H1 (cell line): ENCODE data around the gene SLC7A6OS. TPM values are rescaled to one million over a fixed set of nuclear protein-coding genes. Genes with fewer than 3 reads are reported as not detected.

Experiments
- CTCF ChIA-PET: fragments of 300-600 bp; sonication (Branson Sonifier 250); formaldehyde crosslinking; loops from one replicate; lab custom pipeline; 2021; ENCODE audit not compliant: partially characterized antibody; lab: Charles Lee
- POLR2A ChIA-PET: fragments of 300-600 bp; sonication (Branson Sonifier 250); formaldehyde crosslinking; loops from one replicate; lab custom pipeline; 2021; ENCODE audit warnings: inconsistent platforms; ENCODE audit not compliant: partially characterized antibody; lab: Charles Lee
- DNase-seq, 2 experiments: peaks; one replicate each; pipeline versions ENCODE4 v3.0.0 to v3.0.0-alpha.2; 2010 to 2022; ENCODE audit warnings: low spot score in 2 of 2, low read depth in 1 of 2, mixed read lengths in 1 of 2
- FAIRE-seq: peaks from 2 replicates; lab custom pipeline; 2011; peaks lifted over from hg19 to GRCh38; lab: Jason Lieb, UNC
- H2AFZ ChIP-seq: 2 replicates; pipeline ENCODE4 v1.8.1; 2012; ENCODE audit warnings: low read length, inconsistent platforms
- H2AK5ac ChIP-seq: 2 replicates; pipeline ENCODE4 v1.6.1; 2013; ENCODE audit warnings: low read depth, low read length
- H2BK120ac ChIP-seq: replicated peaks from 2 replicates; pipeline ENCODE3; 2013; ENCODE audit warnings: low read depth, low read length, inconsistent platforms
- H2BK12ac ChIP-seq: 2 replicates; pipeline ENCODE4 v1.6.1; 2013; ENCODE audit warnings: low read depth, low read length
- H2BK15ac ChIP-seq: 2 replicates; pipeline ENCODE4 v1.6.1; 2013; ENCODE audit warnings: low read length
- H2BK20ac ChIP-seq: 2 replicates; pipeline ENCODE4 v1.6.1; 2013; ENCODE audit warnings: low read length
- H2BK5ac ChIP-seq: 2 replicates; pipeline ENCODE4 v1.6.1; 2013; ENCODE audit warnings: low read depth, low read length
- H3K14ac ChIP-seq: 2 replicates; pipeline ENCODE4 v1.6.1; 2013; ENCODE audit warnings: inconsistent platforms; ENCODE audit not compliant: insufficient read length
- H3K18ac ChIP-seq: 2 replicates; pipeline ENCODE4 v1.6.1; 2013; ENCODE audit warnings: low read length; ENCODE audit errors: extremely low read depth
- H3K23ac ChIP-seq: 2 replicates; pipeline ENCODE4 v1.6.1; 2013; ENCODE audit warnings: inconsistent platforms; ENCODE audit not compliant: insufficient read length
- H3K23me2 ChIP-seq: 2 replicates; pipeline ENCODE4 v1.6.1; 2013; ENCODE audit warnings: low read depth, low read length
- H3K27ac ChIP-seq: 2 replicates; pipeline ENCODE4 v1.6.1; 2011; ENCODE audit warnings: low read depth, low read length, inconsistent platforms
- H3K27me3 ChIP-seq, 4 experiments: replicated peaks in 1 of 4; 1 replicate in 1 of 4; 2 replicates in 3 of 4; pipeline versions ENCODE4 v1.6.1 to v1.8.1; 2011 to 2013; ENCODE audit warnings: low read length in 3 of 4, mild to moderate bottlenecking in 3 of 4, inconsistent platforms in 2 of 4, mixed read lengths in 2 of 4, moderate library complexity in 1 of 4; ENCODE audit not compliant: control insufficient read depth in 3 of 4, insufficient read depth in 3 of 4; ENCODE audit errors: extremely low read depth in 1 of 4
- H3K36me3 ChIP-seq, 4 experiments: 2 replicates each; pipeline versions ENCODE4 v1.6.1 to v1.8.1; 2011 to 2013; ENCODE audit warnings: mild to moderate bottlenecking in 4 of 4, low read length in 3 of 4, moderate library complexity in 2 of 4, control low read depth in 1 of 4, inconsistent platforms in 1 of 4; ENCODE audit not compliant: insufficient read depth in 4 of 4, control insufficient read depth in 2 of 4
- H3K4ac ChIP-seq: replicated peaks from 2 replicates; pipeline ENCODE3; 2013; ENCODE audit warnings: low read length, low read depth, mixed read lengths, inconsistent platforms; ENCODE audit not compliant: insufficient read length
- H3K4me1 ChIP-seq, 4 experiments: replicated peaks in 1 of 4; 1 replicate in 1 of 4; 2 replicates in 3 of 4; pipeline versions ENCODE4 v1.6.1 to v1.8.1; 2011 to 2013; ENCODE audit warnings: low read length in 3 of 4, inconsistent platforms in 2 of 4, mixed read lengths in 1 of 4; ENCODE audit not compliant: insufficient read depth in 4 of 4, control insufficient read depth in 3 of 4
- H3K4me2 ChIP-seq, 2 experiments: 2 replicates each; pipeline versions ENCODE4 v1.6.1 to v1.8.1; 2011 to 2013; ENCODE audit warnings: low read depth in 2 of 2, low read length in 2 of 2, control low read depth in 1 of 2, inconsistent platforms in 1 of 2, mild to moderate bottlenecking in 1 of 2; ENCODE audit not compliant: insufficient read depth in 1 of 2
- H3K4me3 ChIP-seq, 4 experiments: fragments of 200-600, 300-600 bp in 1 of 4; sonication (generic), shearing (Covaris generic), sonication (Bioruptor Twin) in 1 of 4; 2 replicates each; pipeline versions ENCODE4 v1.5.1 to v1.8.1; 2011 to 2016; ENCODE audit warnings: low read length in 4 of 4, low read depth in 3 of 4, control low read depth in 2 of 4, inconsistent platforms in 2 of 4, mild to moderate bottlenecking in 2 of 4, mixed read lengths in 1 of 4, moderate library complexity in 1 of 4; ENCODE audit not compliant: insufficient read depth in 2 of 4; ENCODE audit errors: extremely low read depth in 1 of 4
- H3K56ac ChIP-seq: replicated peaks from 2 replicates; pipeline ENCODE3; 2013; ENCODE audit warnings: low read depth, mild to moderate bottlenecking, mixed read lengths, low read length, inconsistent platforms; ENCODE audit not compliant: insufficient read length
- H3K79me1 ChIP-seq: 2 replicates; pipeline ENCODE4 v1.6.1; 2013; ENCODE audit warnings: low read depth, low read length, control low read depth
- H3K79me2 ChIP-seq, 2 experiments: 2 replicates each; pipeline versions ENCODE4 v1.6.1 to v1.8.1; 2012 to 2013; ENCODE audit warnings: low read length in 2 of 2, mild to moderate bottlenecking in 2 of 2, inconsistent platforms in 1 of 2; ENCODE audit not compliant: insufficient read depth in 2 of 2, control insufficient read depth in 1 of 2
- H3K9ac ChIP-seq, 4 experiments: replicated peaks in 1 of 4; 1 replicate in 1 of 4; 2 replicates in 3 of 4; pipeline versions ENCODE4 v1.6.1 to v1.8.1; 2011 to 2013; ENCODE audit warnings: low read depth in 3 of 4, low read length in 3 of 4, control low read depth in 2 of 4, mild to moderate bottlenecking in 2 of 4, moderate library complexity in 2 of 4, inconsistent platforms in 1 of 4; ENCODE audit errors: extremely low read depth in 1 of 4
- H3K9me3 ChIP-seq, 2 experiments: 2 replicates each; pipeline versions ENCODE4 v1.6.1 to v1.8.1; 2012 to 2013; ENCODE audit warnings: mild to moderate bottlenecking in 2 of 2, moderate library complexity in 2 of 2, control low read depth in 1 of 2, inconsistent platforms in 1 of 2, low read depth in 1 of 2, low read length in 1 of 2, mixed read lengths in 1 of 2; ENCODE audit not compliant: insufficient read depth in 2 of 2
- H4K20me1 ChIP-seq, 2 experiments: replicated peaks in 1 of 2; 2 replicates each; pipeline versions ENCODE3 to v1.8.1; 2011 to 2013; ENCODE audit warnings: inconsistent platforms in 2 of 2, low read length in 2 of 2, mild to moderate bottlenecking in 1 of 2; ENCODE audit not compliant: insufficient read depth in 2 of 2, control insufficient read depth in 1 of 2
- H4K5ac ChIP-seq: 2 replicates; pipeline ENCODE4 v1.6.1; 2013; ENCODE audit warnings: low read length, low read depth, mixed read lengths, inconsistent platforms; ENCODE audit not compliant: insufficient read length
- H4K8ac ChIP-seq: 2 replicates; pipeline ENCODE4 v1.8.0; 2013; ENCODE audit warnings: mild to moderate bottlenecking, moderate library complexity, low read length, inconsistent platforms; ENCODE audit not compliant: insufficient read depth; ENCODE audit errors: extremely low read depth
- H4K91ac ChIP-seq: replicated peaks from 2 replicates; pipeline ENCODE3; 2013; ENCODE audit warnings: low read length, mixed read lengths, inconsistent platforms; ENCODE audit not compliant: insufficient read length
- BACH1 ChIP-seq: IDR thresholded peaks from 2 replicates; pipeline ENCODE4 v1.6.1; 2012; ENCODE audit warnings: low read length, improper control_type of control experiment
- CBX5 ChIP-seq: fragments of 300-800, 300-1000 bp; sonication (generic); IDR thresholded peaks from 2 replicates; pipeline ENCODE4 v1.7.1; 2016; ENCODE audit warnings: antibody characterized with exemption, low read length, low read depth
- CBX8 ChIP-seq: fragments of 300-800, 300-1000 bp; sonication (generic); IDR thresholded peaks from 2 replicates; pipeline ENCODE4 v1.7.1; 2016; ENCODE audit warnings: low read depth, low read length, borderline replicate concordance
- CHD2 ChIP-seq: IDR thresholded peaks from 2 replicates; pipeline ENCODE4 v1.6.1; 2012; ENCODE audit warnings: low read length, improper control_type of control experiment
- CTBP2 ChIP-seq: IDR thresholded peaks from 2 replicates; pipeline ENCODE4 v1.7.0; 2011; ENCODE audit warnings: borderline replicate concordance, mild to moderate bottlenecking, moderate library complexity, mixed read lengths, low read length; ENCODE audit not compliant: insufficient read depth, insufficient read length
- EP300 ChIP-seq, 2 experiments: IDR thresholded peaks; 1 replicate in 1 of 2; 2 replicates in 1 of 2; pipeline ENCODE4 v1.6.1; 2011 to 2012; ENCODE audit warnings: low read depth in 2 of 2, low read length in 2 of 2, mild to moderate bottlenecking in 2 of 2, borderline replicate concordance in 1 of 2, inconsistent platforms in 1 of 2, moderate library complexity in 1 of 2
- JUN ChIP-seq: IDR thresholded peaks from 2 replicates; pipeline ENCODE4 v1.6.1; 2011; ENCODE audit warnings: low read depth, mild to moderate bottlenecking, improper control_type of control experiment, low read length
- KDM1A ChIP-seq: fragments of 200-600, 300-600 bp; sonication (generic); IDR thresholded peaks from 2 replicates; pipeline ENCODE4 v1.7.1; 2016; ENCODE audit warnings: mild to moderate bottlenecking, low read length, borderline replicate concordance
- KDM4A ChIP-seq: IDR thresholded peaks from one replicate; pipeline ENCODE4 v1.7.1; 2012; ENCODE audit warnings: low read depth, mild to moderate bottlenecking, moderate library complexity, low read length, inconsistent platforms; ENCODE audit not compliant: severe bottlenecking
- KDM5A ChIP-seq: fragments of 200-600 bp; IDR thresholded peaks from 2 replicates; pipeline ENCODE4 v1.7.1; 2012; ENCODE audit warnings: mild to moderate bottlenecking, low read length, inconsistent platforms, mixed read lengths
- PHF8 ChIP-seq: fragments of 200-600 bp; sonication (generic); conservative IDR thresholded peaks from 2 replicates; pipeline ENCODE4 v1.7.1; 2012; ENCODE audit warnings: low read depth, mild to moderate bottlenecking, inconsistent platforms, low read length, moderate library complexity
- POU5F1 ChIP-seq: IDR thresholded peaks from 2 replicates; pipeline ENCODE4 v1.6.1; 2011; ENCODE audit warnings: low read depth, mild to moderate bottlenecking, low read length, moderate library complexity
- SP2 ChIP-seq: IDR thresholded peaks from 2 replicates; pipeline ENCODE4 v1.6.1; 2012; ENCODE audit warnings: mild to moderate bottlenecking, low read length, inconsistent platforms
- TAF7 ChIP-seq: optimal IDR thresholded peaks from 2 replicates; pipeline ENCODE3; 2011; ENCODE audit warnings: low read depth, mild to moderate bottlenecking, inconsistent platforms, low read length, moderate library complexity, borderline replicate concordance
- WGBS, 2 experiments: shearing (Covaris generic) in 1 of 2; methylation state at CpG; one replicate each; pipeline versions ENCODE4 v1.1.6 to v1.1.7; 2013 to 2015; ENCODE audit warnings: low lambda C conversion rate in 2 of 2, mixed read lengths in 2 of 2, inconsistent platforms in 1 of 2, low coverage in 1 of 2, missing lambda C conversion rate in 1 of 2; ENCODE audit not compliant: insufficient replicate concordance in 2 of 2, insufficient coverage in 1 of 2, insufficient read length in 1 of 2; ENCODE audit errors: extremely low coverage in 1 of 2, missing lambda C conversion rate in 1 of 2; 5-methylcytosine and 5-hydroxymethylcytosine counted together
- polyA plus RNA-seq, 7 experiments: library from polyadenylated mRNA; depleted of rRNA in 3 of 7; stranded (reverse) in 5 of 7; unstranded in 2 of 7; fragments of >200 nt in 5 of 7; fragments of 200-250 nt in 2 of 7; gene quantifications; 1 replicate in 5 of 7; 2 replicates in 1 of 7; 4 replicates in 1 of 7; pipeline versions ENCODE4 v1.2.1 to v1.2.3, GENCODE V29; 2011 to 2013; ENCODE audit warnings: missing spikeins in 2 of 7, mixed read lengths in 2 of 7
- total RNA-seq: library from RNA; stranded (reverse); fragmentation: NEBNext Ultra II Directional; extraction: Animal tissue kit (Norgen Biotek cat#: 25700); gene quantifications from 2 replicates; pipeline ENCODE4 v1.2.1, GENCODE V29; 2021

Gene SLC7A6OS
- total and polyA plus RNA-seq, 2 of the 8 experiments (the other 6 are each of a cell fraction or from before 2014, with no cell fraction given): 7.3 to 21.3 TPM

- POLR2A ChIA-PET: interaction anchor here (0.9 to 3.8 kb wide), 28 partner anchors 8 to 226 kb away, joined by 3 to 44 read pairs (median 6); partner anchors contain the start of genes ESRP2, NFATC3, PLA2G15 and SLC7A6
- Histone ChIP-seq H3K36me3 (peaks cover 0 to 29% (median 7%) of the 10 kb centered on the region in 4 experiments; a peak in 6 of 8 replicates), H3K27me3 (no peaks in the 10 kb centered on the region), H3K23ac (no peak overlapping the region), H3K27ac (peak overlapping the region; percentile 87), H3K4ac (no peak overlapping the region), H2BK12ac (no peak overlapping the region), H3K4me3 (peak overlapping the region; percentile 69 to 96 (median 86)), H4K91ac (peak overlapping the region; percentile 81), H3K14ac (no peak overlapping the region), H3K23me2 (peaks cover 9% of the 10 kb centered on the region; the same call in 1 of the 2 replicates), H2AFZ (peak overlapping the region; percentile 91), H4K5ac (peak overlapping the region; percentile 80), H3K56ac (peak overlapping the region; percentile 86), H2AK5ac (no peak overlapping the region), H3K4me2 (peak overlapping the region; percentile 93 to 98), H4K20me1 (peaks cover 0 to 5% of the 10 kb centered on the region in 2 experiments), H4K8ac (peak overlapping the region; percentile 96), H3K4me1 (peaks cover 3 to 6% (median 4%) of the 10 kb centered on the region in 4 experiments; a peak in 5 of 7 replicates), H2BK20ac (no peak overlapping the region), H3K9me3 (no peaks in the 10 kb centered on the region), H2BK120ac (peak overlapping the region; percentile 33), H2BK15ac (no peak overlapping the region), H3K18ac (no peak overlapping the region), H3K79me2 (peaks cover 4 to 29% of the 10 kb centered on the region in 2 experiments), H3K9ac (peak overlapping the region; percentile 49 to 89 (median 83)), H3K79me1 (peaks cover 5% of the 10 kb centered on the region; the same call in 1 of the 2 replicates), H2BK5ac (peak overlapping the region; percentile 77)
- FAIRE-seq: no peak
- DNase-seq: no peak
- TF ChIP-seq BACH1 (no peak), POU5F1 (no peak), KDM4A (no peak), EP300 (IDR thresholded peaks at IDR 0.05; ENCODE audit: borderline replicate concordance in 1 of 2, low read depth in 2 of 2, low read length in 2 of 2) (no peak), KDM1A (no peak), TAF7 (no peak), PHF8 (no peak), CTBP2 (no peak), SP2 (no peak), KDM5A (no peak), JUN (no peak), CBX5 (no peak), CBX8 (no peak), CHD2 (no peak)
- 2% methylated on average over 29 of the region's 29 CpGs; no CpG with 5 or more reads in 1 of the 2 experiments for WGBS, 2 experiments
- CTCF ChIA-PET: interaction anchor here (0.9 to 2.4 kb wide), 9 partner anchors 9 to 55 kb away, joined by 3 to 34 read pairs (median 4); partner anchors contain the start of gene SLC7A6
Observed at GRCh38 chr16:68310437-68310773, 341 bp downstream of the SLC7A6OS start.
